DMS79 treated with DMSO at 0.1 percent for 48 hours (cell line): ENCODE data around the gene CASP4.
"Not testable (repeated sequence)": the region's sequence is repeated elsewhere in the genome, so short reads cannot be mapped to it uniquely, and the experiment has no call there.

Experiments
- DNase-seq: peaks from one replicate; lab custom pipeline; 2025; lab: John Stamatoyannopoulos, UW

Gene CASP4

DNA sequence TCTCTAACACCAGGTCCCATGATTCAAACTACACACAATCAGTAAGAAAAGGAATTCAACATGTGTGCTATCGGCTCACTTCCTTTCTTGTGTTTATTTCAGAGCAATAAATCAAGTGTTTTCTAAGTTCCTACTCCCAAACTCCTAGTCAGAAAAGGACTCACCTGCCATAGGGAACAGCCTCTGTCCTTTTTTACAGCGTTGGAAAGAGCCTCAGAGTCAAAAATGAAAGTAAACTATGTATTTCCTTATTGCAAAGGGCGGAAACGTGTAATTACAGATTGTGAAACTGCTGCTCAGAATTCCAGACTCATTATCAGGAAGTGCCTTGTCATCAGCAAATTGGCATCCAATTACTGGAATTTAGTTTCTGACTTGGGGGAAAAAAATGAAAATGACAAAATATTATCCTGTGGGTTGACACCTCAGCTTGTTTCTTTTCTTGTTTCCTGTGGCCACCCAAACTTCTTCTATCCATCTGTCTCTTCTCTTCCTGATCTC is at the start of gene CASP4:
Gene CASP4, minus strand, starts transcription at position 220 of the 501 bp plus-strand sequence. Its CDS starts 49 bp downstream, at position 171.
- no peak for DNase-seq

DNA sequence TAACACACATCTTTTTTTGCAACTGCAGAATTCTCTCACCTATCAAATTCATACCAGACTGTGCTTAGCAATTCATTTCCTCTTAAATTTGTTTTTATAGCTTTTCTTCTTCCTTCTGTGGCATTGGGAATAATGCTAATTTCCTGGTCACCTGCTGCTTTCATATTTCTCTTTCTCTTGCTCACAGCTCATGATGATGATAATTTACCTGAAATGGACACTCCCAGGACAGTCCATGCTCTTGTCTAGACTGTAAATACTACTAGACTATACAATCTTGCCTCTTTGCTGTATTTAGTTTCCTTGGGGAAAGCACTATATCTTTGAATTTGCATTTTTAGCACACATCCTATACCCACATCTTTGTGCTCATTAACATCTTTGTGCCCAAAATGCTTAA is 39.1 kb upstream of the CASP4 start:
- no peak for DNase-seq

DNA sequence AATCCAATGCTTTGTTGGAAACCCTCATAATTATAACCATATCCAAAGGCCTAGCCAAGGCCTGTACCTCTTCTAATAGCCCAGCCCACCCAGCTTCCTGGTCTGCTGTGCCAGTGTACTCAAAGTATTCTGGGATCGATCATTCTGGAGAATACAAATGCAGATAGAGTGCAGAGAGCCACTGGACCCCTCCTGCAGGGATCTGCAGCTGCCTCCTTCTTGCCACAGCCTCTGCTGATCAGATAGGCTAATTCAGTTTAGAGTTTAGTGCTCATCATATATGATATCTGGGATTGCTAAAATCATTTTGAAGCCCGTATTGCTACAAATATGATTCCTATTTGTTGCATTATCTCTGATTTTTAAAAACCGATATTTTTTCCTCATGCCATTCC is 37.1 kb upstream of the CASP4 start:
- no peak for DNase-seq

DNA sequence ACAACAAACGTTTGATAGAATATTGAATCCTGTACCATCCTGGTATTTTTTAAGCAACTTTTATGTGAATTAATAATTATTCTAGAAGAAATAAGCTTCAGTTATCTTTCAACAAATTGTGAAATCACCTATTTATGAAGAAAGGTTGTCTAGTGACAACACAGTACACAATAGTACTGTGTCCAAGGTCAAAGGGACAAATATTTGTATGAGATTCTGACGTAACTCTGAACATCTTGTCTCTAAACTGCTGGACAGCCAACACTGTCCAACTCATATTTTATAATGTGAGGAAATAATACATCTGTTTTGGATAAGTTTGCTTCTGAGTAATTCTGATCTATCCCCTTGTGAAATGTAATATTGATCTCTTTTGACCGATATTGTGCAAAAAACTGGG is 35.6 kb upstream of the CASP4 start:
- no peak for DNase-seq

DNA sequence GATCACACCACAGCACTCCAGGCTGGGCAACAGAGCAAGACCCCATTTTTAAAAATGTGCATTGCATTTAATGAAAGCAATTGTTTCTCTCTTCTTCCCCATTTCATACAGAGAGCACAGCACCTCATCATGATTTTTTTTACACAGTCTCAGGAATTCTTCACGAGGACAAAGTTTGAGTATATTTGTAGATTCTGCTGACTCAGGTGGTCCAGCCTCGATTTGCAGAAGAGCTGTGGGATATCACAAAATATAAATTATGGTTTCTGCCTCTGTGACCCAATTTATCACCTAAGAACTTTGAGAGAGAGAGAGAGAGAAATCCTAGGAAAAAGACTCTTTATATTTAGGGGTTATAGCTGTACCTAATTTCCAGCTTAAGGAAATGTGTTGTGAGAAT is 34.8 kb upstream of the CASP4 start:
- no peak for DNase-seq

DNA sequence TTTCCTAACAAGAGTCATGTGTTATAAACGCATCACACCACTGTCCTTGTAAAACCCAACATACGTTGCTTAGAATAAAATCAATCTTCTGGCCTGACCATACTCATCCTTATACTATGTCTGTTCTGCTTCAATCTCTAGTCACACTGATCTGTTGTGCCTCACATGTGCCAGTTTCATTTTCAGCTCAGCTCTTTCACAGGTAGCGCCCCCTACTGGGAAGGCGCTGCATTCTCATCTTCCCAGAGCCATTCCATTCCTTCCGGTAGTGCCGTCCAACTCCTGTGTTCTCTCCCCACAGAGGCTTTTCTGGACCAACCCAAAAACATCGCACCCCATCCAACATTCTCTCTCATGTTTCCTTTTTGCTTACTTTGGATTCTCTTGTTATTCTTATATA is 32.4 kb upstream of the CASP4 start:
- DNase-seq: no peak

DNA sequence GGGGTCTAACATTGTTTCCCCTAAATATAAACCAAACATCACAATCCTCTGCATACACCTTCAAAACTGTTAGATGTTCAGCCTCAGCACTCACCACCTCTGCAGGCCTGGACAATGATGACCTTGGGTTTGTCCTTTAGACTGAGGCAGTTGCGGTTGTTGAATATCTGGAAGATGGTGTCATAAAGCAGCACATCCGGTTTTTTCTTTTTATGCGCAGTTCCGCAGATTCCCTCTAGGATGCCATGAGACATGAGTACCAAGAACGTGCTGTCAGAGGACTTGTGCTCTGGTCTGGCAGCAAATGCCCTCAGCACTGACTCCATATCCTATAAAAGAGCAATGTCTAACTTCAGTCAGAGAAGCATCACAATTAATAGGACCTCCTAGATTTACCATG is 31.8 kb upstream of the CASP4 start:
- DNase-seq: no peak

DNA sequence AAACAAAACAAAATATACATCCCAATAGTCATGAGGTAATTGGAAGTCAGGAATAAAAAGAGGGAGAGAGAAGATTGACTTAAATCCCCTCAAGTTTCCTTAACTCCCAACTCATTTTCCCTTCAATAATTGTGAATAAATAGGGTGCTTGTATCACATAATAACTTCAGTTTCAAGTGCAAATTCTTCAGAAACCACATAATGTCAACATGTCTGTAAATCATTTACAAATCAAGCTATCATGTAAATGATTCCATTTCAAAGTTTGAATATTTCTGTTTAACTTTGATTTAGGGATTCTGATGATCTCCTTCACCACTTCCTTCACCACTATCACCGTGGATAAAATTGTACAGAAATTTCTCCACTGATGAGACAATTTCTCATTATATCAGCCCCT is 31.3 kb upstream of the CASP4 start:
- DNase-seq: no peak

DNA sequence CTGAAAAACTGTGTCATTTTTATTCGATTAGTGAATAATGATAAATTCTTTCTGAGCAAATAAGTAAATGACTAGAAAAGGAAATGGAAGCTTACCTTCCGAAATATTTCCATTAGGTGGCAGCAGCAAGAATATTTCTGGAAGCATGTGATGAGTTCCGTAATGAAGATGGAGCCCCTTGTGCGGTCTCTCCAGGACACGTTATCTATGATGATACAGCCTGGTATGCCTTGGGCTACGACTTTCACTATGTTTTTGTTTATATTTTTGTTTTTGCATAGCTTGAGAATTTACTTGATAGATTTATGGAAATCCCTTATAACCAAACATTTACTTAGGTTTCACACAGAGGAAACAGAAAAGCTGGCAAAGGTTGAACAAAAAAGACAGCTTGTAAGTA is 28.9 kb upstream of the CASP4 start:
- DNase-seq: no peak

DNA sequence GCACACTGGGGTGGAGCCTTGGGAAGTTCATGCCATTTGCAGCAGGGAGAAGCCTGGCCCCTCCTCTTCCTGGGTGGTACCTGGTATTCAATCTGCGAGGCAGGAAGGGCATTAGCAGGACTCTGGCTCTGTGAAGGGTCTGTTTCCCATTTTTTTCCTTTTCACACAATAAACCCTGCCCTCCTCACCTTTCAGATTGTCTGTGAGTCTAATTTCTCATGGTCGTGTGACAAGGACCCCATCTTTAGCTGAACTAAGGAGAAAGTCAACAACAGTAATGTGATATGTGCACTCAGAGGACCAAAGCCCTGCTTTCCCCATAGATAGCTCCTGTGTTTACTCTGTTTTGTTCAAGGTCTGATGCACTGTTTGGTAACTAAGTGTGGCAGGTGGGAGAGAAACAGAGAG is 26.6 kb upstream of the CASP4 start:
- no peak for DNase-seq

DNA sequence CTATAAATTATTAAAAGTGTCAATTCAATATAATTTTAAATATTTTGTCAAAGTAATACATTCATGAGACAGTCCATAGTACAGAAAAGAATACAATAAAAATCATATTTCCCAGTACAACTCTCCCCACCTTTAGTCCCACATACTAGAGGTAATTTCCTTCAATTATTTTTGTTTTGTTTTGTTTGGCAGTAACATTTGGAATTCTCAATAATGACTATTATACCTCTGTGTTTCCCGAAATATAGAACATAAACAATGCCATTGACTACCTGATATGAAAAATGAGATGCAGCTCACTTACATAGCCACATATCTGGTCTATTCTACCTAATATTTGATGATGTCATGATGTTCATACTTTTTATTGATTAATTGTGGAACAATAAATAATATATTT is 24.4 kb upstream of the CASP4 start:
- no peak for DNase-seq

DNA sequence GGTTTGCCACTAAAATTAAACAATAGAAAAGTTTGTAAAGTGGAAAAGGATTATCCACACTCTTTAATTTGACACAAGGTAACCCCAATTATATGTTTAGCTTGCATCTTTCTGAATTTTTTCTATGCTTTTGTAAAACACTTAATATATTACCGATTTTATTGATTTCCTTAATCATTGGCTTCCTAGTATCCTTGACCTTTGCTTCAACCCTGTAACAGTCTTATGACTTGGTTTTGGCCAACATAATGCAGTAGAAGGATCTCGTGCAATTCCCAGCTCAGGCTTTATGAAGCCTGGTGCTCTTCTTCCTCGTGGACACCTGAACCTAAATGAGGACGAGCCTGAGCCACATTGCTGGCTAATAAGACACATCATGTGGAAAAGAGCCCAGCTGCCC is 23.6 kb upstream of the CASP4 start:
- no peak for DNase-seq

DNA sequence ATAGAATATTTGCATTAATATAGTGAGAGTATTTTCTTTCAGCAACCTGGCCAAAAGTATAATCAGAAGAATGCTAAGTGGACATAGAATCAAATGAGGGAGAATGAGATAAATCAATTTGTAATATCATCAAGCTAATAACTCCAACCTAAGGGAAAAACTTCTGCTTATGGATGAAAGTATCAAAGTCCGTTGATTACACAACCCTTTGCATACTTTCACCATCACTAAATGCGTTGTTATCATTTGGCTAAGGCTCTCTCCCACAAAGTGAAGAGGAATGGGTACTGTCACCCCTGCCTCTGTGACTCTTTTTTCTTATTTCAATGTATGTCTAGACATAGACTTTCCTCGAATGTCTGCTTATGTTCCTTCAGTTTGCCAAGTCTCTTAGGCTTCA is 16.4 kb upstream of the CASP4 start:
- DNase-seq: no peak

DNA sequence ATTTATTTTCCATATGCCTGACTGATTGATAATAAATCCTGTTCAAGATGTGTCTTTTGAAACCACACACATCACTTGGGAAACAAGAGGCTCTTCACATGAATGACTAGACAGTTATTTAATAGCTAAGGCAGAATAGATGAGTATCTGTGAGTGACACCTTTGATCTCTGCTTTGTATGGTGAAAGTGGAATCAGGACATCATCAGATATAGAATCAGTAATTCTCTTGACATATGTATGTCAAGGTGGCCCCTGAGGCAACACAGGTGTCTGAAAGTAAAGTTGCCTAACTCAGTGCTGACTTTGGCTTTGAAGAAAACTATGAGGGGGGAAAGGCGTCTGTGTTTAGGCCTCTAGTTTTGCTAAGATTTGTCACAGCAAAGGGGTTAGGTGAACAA is 11.5 kb upstream of the CASP4 start:
- DNase-seq: no peak

DNA sequence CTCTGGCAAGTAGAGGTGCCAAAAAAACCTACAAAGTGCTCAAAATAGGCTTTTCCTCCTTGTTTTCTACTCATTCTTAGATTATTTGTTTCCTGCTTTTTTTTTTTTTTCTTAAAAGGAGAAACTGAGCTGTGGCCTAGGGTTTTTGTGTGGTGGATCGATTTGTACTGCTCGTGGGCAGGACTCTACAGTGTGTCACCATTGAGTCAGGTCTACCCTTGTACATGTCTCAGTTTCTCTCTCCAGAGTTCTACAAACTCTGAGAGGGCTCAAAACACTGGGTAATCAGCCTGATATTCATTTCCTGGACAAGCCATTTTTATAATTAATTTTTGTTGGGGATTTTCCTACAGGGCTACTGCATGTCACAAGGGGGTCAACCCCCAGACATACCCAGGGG is 5.2 kb upstream of the CASP4 start:
- no peak for DNase-seq

DNA sequence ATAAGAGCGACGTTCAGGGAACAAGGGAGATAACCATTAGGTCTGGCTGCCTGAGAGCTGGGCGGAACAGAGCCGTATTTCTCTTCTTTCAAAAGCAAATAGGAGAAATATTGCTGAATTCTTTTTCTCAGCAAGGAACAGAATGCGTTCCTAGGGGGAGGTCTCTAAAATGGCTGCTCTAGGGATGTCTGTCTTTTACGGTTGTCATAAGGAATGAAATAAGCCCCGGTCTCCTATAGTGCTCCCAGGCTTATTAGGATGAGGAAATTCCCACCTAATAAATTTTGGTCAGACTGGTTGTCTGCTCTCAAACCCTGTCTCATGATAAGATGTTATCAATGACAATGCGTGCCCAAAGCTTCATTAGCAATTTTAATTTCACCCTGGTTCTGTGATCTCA is 4.5 kb upstream of the CASP4 start:
- DNase-seq: not testable (repeated sequence)

DNA sequence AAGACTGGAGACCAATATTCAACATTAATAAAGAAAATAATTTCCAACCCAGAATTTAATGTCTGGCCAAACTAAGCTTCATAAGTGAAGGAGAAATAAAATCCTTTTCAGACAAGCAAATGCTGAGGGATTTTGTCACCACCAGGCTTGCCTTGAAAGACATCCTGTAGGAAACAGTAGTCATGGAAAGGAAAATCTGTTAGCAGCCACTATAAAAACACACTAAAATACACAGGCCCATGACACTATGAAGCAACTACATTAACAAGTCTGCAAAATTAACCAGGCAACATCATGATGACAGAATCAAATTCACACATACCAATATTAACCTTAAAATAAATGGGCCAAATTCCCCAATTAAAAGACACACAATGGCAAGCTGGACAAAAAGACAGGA is 2.4 kb upstream of the CASP4 start:
- no peak for DNase-seq

DNA sequence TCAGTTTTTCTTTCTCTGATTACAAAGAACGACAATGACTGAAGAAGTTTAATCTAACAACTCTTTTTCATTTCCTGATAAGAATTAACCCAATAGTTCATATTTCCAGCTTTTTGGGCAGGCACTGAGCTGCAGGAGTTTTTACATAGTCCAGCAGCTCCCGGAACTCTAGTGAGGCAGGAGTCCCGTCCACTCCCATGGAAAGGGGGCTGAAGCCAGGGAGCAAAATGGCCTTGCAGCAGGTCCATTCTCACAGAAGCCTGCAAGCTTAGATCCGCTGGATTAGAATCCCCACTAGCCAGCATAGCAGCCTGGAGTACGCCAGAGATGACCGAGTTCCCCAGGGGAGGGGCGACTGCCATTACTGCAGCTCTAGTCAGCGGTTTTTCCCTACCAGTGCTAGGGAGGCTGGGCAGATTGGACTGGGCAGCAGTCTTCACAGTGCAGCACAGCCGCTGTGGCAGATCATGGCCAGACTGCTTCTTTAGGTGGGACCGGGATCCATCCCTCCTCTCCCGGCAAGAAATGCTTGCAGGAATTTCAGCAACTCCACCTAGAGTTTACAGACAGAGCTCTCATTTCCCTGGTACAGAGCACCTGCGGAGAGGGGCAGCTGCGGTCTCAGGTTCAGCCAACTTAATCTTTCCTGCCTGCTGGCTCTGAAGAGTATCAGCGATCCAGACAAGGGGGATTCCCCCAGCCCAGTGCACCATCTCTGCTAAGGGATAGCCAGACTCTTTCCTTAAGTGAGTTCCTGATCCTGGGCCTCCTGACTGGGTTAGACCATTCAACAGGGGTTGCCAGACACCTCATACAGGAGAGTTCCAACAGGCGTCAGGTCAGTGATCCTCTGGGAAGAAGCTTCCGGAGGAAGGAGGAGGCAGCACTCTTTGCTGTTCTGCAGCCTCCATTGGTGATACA is 742 bp upstream of the CASP4 start:
- DNase-seq: no peak

DNA sequence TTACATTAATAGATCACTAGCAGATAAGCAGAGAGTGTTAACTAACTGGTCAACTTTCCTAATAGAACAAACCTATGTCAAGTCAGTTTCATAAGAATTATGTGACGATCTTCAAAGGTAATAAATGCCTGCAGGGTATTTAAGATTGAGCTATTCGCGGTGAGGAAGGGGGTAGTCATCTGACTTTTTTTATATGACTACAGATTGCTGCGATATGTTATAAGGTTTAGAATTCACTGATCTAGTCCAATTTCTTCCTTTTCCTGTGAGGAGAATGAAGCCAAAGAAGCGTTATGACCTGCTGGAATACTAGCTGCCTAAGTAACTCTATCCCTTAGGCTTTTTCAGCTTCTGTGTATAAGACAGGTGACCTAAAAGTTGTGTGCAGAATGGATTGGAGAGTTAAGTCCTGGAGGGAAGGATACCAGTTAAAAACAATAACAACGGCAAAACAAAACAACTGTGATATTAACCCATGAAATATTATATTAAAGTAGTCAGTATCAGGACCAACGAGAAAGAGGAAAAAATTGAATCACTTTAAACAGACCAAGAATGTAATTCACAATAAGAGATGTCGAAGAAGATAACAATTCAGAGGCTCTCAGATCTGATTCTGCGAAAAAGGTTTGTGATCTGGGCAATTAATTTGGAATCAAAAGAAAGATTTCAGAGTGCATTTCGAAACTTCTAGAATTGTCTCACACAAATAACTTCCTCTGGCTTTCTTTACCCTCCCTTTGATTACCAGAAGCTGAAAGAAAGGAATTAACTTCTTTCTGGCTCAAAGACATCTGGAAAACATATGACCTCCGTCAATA is 630 bp downstream of the CASP4 start:
- no peak for DNase-seq

DNA sequence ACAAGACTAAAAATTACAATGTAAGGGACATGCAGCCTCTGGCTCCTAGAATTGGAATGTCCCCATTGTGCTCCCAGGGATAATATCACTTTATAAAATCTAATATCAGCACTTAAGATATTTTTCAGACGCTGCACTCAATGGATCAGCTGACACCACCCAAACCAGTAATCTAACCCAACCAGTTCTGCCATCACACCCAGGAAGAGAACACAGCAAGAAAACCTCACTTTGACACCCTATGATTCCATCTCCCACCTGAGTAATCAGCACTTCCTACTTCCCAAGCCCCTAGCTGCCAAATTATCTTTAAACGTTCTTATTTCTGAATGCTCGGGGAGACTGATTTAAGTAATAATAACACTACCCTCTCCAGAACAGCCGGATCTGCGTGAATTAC is 2.6 kb downstream of the CASP4 start:
- DNase-seq: no peak

DNA sequence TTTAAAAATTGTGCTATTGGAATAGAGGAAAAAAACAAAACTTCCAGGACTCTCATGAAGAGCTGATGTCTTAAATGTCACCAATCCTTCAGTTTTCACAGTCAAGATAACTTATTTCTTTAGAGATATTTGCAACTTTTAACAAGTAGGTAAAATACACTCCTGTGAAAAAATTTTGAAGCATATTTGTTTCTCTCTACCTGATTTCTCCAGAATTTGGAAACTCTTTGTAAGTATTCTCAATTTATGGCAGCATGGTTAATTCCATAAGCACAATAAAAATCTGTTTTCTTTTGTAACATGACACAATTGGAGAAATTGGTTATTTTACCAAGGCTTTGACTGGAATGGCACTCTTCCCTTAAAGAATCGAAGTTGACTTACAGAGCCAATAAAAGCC is 4.1 kb downstream of the CASP4 start:
- no peak for DNase-seq

DNA sequence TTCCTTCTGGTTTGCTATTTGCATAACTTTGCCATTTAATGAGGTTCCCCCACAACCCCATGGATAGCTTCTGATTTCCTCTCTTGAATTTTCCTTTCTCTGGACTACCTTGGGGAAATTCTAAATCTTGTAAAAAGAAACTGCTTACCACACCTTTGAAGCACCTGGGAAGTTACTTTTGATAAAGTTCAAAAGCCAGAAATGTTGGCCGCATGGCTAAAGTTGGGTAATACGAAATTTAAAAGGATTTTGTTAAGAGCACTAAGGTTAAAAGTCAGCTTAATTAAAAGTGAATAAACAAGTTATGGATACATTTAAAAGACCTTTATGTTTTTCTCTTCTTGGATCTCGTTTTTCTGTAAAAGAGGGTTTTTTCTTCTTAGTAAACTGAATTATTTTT is 5.5 kb downstream of the CASP4 start:
- no peak for DNase-seq

DNA sequence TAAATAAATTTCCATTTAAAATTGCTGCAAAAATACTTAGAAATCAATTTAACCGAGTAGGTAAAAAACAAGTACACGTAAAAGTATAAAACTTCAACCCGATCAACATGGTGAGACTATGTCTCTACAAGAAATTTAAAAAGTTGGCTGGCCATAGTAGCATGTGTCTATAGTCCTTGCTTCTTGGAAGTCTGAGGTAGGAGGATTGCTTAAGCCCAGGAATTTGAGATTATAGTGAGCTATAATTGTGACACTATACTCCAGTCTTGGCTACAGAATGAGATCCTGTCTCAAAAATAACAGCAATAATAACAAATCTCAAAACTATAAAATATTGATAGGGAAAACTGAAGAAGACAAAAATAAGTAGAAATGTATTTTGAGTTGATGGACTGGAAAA is 11.1 kb downstream of the CASP4 start:
- no peak for DNase-seq
